Activated CD8-positive, alpha-beta memory T cell treated with anti-CD3 and anti-CD28 coated beads, Interleukin-2, amount 10 ng/mL, durations not matched to agents 7 days and 5 days (primary cell): ENCODE data around the gene KAZN. TPM values are rescaled to one million over a fixed set of nuclear protein-coding genes. Genes with fewer than 3 reads are reported as not detected.

Source experiments
- ATAC-seq: fragments of 150-1000 bp; cut with Tn5 transposase; one replicate; pipeline ENCODE4 v1.10.0; 2021; ENCODE audit warnings: moderate library complexity
- CTCF ChIA-PET: fragments of 350-600 bp; sonication (Branson Sonifier 250); formaldehyde crosslinking; loops from one replicate; lab custom pipeline; 2021; ENCODE audit warnings: antibody characterized with exemption; lab: Charles Lee
- DNase-seq: peaks from one replicate; pipeline ENCODE4 v3.0.0-alpha.2; 2020
- H3K27ac Mint-ChIP-seq: one replicate; pipeline ENCODE4 v1.8.0; 2021; ENCODE audit warnings: mild to moderate bottlenecking, mixed read lengths
- H3K27me3 Mint-ChIP-seq: one replicate; pipeline ENCODE4 v1.8.0; 2021; ENCODE audit warnings: mixed read lengths
- H3K36me3 Mint-ChIP-seq: one replicate; pipeline ENCODE4 v1.8.0; 2021; ENCODE audit warnings: mild to moderate bottlenecking, mixed read lengths
- H3K4me1 Mint-ChIP-seq: one replicate; pipeline ENCODE4 v1.8.0; 2021; ENCODE audit warnings: mixed read lengths
- H3K4me3 Mint-ChIP-seq: one replicate; pipeline ENCODE4 v1.8.0; 2021; ENCODE audit warnings: mild to moderate bottlenecking, moderate library complexity, mixed read lengths
- H3K9me3 Mint-ChIP-seq: one replicate; pipeline ENCODE4 v1.8.0; 2022; ENCODE audit warnings: low read depth, mixed read lengths
- total RNA-seq, 2 experiments: library from RNA; stranded (reverse); gene quantifications; one replicate each; pipeline ENCODE4 v1.2.3, GENCODE V29; 2021

The KAZN gene
- total RNA-seq, 2 experiments from 2014 or later, result 0.12 to 0.15 TPM

DNA sequence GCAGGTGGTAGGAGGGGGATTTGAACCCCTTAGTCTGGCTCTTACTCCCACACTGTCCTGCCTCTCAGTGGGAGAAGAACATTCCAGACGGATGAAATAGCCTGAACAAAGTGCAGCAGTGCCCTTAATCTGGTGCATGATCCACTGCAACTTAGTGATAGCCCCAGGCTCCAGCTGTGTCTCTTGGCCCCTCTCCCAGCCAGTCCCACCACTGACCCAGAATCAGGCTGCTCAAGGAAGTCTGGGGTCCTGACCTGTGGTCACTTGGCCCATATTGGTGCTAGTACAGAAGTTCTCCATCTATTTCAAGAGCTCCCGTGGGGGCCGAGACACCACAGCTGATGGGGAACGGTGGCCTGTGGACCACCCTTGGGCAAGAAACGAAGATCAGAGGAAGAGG is 255.0 kb downstream of the KAZN start:
- CTCF ChIA-PET, result no interaction called here
- DNase-seq (no peak), ATAC-seq (no peak)
- Mint-ChIP-seq H3K4me1 (no peaks in the 10 kb centered on the region), H3K4me3 (no peak overlapping the region), H3K27me3 (no peaks in the 10 kb centered on the region), H3K27ac (no peak overlapping the region), H3K9me3 (no peaks in the 10 kb centered on the region), H3K36me3 (no peaks in the 10 kb centered on the region)

DNA sequence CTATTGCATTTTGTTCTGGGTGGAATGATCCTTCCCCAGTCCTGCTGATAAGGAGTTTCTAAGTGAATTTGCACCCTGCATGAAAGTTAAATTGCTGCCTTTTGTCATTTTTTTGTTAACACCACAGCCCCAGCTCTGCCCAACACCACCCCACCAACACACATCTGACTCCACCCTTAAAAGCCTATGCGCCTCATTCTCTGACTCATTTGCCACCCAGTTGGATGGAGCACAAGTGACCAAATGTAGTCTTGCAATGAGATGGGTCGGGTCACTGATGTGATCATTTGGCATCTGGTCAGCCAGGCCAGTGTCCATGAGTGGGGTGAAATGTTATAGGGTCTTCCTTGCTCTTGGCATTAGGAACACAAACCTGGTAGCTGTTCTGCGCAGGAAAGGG is 256.8 kb downstream of the KAZN start:
- H3K4me3 Mint-ChIP-seq, result no peak overlapping the region
- H3K27ac Mint-ChIP-seq, result no peak overlapping the region
- no peak for ATAC-seq
- no peak for DNase-seq
- CTCF ChIA-PET, result no interaction called here
- H3K36me3 Mint-ChIP-seq, result no peaks in the 10 kb centered on the region
- H3K9me3 Mint-ChIP-seq, result no peaks in the 10 kb centered on the region
- no peaks in the 10 kb centered on the region for H3K27me3 Mint-ChIP-seq
- H3K4me1 Mint-ChIP-seq, result no peaks in the 10 kb centered on the region

DNA sequence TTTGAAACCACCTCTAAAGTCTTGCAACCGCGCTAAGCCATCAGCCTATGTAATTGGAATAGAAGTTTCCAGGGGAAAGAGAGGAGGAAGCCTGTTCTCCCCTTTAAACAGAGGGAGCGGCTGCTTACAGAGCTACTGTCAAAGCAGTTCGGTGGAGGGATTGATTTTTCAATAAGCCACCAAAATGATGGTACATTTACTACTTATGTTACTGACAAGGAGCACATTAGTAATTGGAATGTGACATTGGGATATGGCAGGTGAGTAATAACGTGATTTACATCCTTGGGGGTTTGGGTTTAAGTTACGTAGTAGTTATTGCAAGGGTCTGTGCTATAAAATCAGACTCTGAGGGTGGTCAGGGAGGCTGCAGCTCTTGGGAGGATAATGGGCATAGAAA is 257.3 kb downstream of the KAZN start:
- CTCF ChIA-PET, result no interaction called here
- H3K4me3 Mint-ChIP-seq, result no peak overlapping the region
- no peaks in the 10 kb centered on the region for H3K27me3 Mint-ChIP-seq

DNA sequence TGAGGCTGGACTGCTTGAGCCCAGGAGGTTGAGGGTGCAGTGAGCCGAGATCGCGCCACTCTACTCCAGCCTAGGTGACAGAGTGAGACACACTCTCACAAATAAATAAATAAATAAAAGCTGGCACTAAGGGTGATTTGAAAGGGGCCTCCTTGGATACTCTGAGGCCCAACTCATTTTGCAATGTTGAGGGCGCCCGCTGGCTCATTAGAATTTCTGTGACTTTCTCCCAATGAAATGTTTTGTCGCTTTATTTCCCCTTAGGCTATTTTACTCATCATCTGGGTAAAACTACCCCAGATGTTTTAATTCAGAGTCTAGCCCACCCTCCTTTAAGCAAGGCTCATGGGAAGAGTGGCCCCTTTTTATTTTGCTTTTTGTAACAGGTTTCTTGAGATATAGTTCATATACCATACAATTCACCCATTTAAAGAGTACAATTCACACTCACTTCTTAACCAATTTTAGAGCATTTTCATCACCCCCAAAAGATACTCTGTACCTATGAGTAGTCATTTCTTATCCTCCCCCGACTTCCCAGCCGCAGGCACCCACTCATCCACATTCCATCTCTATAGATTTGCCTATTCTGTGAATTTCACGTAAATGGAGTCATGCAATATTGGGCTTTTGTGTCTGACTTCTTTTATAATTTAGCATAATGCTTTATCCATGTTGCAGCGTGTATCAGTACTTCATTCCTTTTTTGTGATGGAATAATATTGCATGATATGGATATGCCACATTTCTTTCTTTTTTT is 259.1 kb downstream of the KAZN start:
- no peaks in the 10 kb centered on the region for H3K9me3 Mint-ChIP-seq
- no peak for ATAC-seq
- H3K27ac Mint-ChIP-seq, result no peak overlapping the region
- no peaks in the 10 kb centered on the region for H3K27me3 Mint-ChIP-seq
- CTCF ChIA-PET, result no interaction called here
- no peak overlapping the region for H3K4me3 Mint-ChIP-seq
- DNase-seq, result no peak
- no peaks in the 10 kb centered on the region for H3K36me3 Mint-ChIP-seq
- H3K4me1 Mint-ChIP-seq, result no peaks in the 10 kb centered on the region

More for the DNA sequence above, 257.3 kb downstream of the KAZN start:
- H3K36me3 Mint-ChIP-seq, result no peaks in the 10 kb centered on the region
- H3K4me1 Mint-ChIP-seq, result no peaks in the 10 kb centered on the region
- ATAC-seq, result no peak
- no peaks in the 10 kb centered on the region for H3K9me3 Mint-ChIP-seq
- DNase-seq, result no peak
- H3K27ac Mint-ChIP-seq, result no peak overlapping the region

DNA sequence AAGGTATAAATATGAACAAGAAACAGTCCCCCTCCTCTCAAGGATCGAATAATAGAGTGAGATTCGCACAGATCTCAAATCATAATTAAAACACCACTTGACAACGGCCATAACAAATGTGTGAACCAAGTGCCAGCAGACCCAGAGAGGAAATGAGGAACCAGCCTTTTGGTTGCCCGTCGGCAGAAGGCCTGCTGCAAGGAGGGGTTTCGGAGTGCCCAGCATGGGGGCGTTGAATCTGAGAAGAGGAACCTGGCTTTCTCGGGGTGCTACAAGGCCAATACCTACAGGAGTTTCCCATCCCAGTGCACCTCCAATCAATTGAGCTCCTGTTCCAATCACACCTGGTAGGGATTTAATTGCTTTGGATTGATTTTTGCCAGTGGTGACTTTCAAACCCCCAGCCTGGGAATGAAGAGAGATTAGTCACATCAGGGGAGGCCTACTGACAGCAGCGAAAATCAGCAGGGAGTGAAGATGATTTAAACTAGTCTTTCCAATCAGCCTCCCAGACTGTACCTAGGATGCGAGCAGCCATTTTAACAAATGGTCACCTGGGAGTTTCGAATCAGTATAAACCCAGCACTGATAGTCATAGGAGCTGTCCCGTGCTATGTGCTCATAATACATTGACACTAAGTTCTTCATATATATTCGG is 263.8 kb downstream of the KAZN start:
- Mint-ChIP-seq H3K27me3 (no peaks in the 10 kb centered on the region), H3K27ac (no peak overlapping the region), H3K9me3 (no peaks in the 10 kb centered on the region), H3K36me3 (no peaks in the 10 kb centered on the region), H3K4me3 (no peak overlapping the region), H3K4me1 (no peaks in the 10 kb centered on the region)
- CTCF ChIA-PET, result no interaction called here
- DNase-seq (no peak), ATAC-seq (no peak)

DNA sequence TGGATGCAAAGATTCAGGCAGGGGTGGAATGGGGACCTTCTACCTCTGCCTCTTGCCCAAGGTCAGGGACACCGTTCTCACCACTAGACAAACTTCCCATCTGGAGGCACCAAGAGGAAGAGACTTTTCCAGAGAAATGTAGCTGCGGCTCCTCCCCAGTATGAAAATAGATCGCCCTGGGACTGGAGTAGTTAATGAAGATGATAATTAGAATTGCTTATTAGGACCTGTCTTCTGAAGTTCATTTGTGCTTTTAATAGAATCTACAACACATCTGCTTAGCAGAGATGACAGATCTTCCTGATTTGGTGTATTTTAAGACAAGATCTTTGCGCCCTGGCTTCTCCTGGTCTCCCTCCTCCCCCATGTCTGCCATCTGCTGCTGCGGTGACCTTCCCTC is 266.6 kb downstream of the KAZN start:
- Mint-ChIP-seq H3K4me3 (no peak overlapping the region), H3K27ac (no peak overlapping the region), H3K27me3 (no peaks in the 10 kb centered on the region), H3K9me3 (no peaks in the 10 kb centered on the region), H3K4me1 (no peaks in the 10 kb centered on the region), H3K36me3 (no peaks in the 10 kb centered on the region)
- no peak for DNase-seq
- ATAC-seq, result no peak
- CTCF ChIA-PET, result no interaction called here

DNA sequence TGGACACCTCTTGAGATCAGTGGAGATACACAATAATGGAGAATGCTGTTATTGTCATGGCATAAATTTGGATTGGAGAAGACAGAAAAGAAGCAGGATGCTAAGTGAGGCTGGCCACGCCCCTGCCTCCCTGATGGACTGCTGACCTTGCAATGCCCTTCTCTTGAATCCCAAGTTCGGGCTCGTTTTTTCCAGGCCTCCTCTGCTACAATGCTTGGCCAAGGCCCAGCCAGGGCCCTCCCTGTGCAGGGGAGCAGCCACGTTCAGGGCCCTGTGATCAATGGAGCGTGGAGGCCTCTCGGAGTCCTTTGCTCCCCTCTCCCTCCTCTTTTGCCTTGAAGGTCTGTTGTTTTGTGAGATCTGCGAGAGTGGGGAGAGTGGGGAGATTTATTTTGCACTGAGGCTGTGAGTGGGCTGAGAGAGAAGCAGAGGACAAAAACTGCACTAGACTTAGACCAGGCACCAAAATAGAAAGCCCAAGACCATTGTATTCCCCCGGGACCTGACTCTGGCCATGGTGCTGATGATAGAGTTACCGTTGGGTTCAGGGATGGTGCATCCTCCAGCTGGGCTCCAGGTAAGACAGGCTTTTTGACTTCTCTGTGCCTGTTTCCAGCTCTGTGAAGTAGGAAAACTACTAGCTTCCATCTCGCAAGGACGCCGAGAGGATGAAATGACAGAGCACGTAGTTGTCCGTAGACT is 268.6 kb downstream of the KAZN start:
- Mint-ChIP-seq H3K36me3 (no peaks in the 10 kb centered on the region), H3K27me3 (no peaks in the 10 kb centered on the region), H3K27ac (no peak overlapping the region), H3K4me3 (no peak overlapping the region), H3K4me1 (no peaks in the 10 kb centered on the region), H3K9me3 (no peaks in the 10 kb centered on the region)
- CTCF ChIA-PET, result no interaction called here
- ATAC-seq (no peak), DNase-seq (no peak)

DNA sequence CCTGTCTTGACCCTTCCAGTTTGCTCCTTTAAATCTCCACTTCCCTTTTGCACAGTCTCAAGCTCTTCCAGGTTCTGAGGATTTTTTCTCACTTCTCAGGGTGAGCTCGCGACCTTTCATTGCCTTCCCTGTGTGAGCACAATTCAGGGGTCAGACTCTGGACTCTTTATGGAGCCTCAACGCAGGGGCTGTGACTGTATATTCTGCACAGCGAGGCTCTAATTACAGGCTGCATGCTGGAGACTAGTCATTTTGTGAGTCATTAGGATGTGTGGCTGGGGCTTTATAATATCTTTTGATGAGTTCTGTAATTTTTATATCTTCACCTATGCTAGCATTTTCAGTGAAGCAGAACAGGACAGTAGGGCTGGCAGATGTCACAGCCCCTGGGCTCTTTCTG is 270.7 kb downstream of the KAZN start:
- H3K27me3 Mint-ChIP-seq, result no peaks in the 10 kb centered on the region
- H3K27ac Mint-ChIP-seq, result no peak overlapping the region
- CTCF ChIA-PET, result no interaction called here
- H3K4me3 Mint-ChIP-seq, result no peak overlapping the region
- H3K4me1 Mint-ChIP-seq, result no peaks in the 10 kb centered on the region
- ATAC-seq (no peak), DNase-seq (no peak)
- H3K36me3 Mint-ChIP-seq, result no peaks in the 10 kb centered on the region
- no peaks in the 10 kb centered on the region for H3K9me3 Mint-ChIP-seq

DNA sequence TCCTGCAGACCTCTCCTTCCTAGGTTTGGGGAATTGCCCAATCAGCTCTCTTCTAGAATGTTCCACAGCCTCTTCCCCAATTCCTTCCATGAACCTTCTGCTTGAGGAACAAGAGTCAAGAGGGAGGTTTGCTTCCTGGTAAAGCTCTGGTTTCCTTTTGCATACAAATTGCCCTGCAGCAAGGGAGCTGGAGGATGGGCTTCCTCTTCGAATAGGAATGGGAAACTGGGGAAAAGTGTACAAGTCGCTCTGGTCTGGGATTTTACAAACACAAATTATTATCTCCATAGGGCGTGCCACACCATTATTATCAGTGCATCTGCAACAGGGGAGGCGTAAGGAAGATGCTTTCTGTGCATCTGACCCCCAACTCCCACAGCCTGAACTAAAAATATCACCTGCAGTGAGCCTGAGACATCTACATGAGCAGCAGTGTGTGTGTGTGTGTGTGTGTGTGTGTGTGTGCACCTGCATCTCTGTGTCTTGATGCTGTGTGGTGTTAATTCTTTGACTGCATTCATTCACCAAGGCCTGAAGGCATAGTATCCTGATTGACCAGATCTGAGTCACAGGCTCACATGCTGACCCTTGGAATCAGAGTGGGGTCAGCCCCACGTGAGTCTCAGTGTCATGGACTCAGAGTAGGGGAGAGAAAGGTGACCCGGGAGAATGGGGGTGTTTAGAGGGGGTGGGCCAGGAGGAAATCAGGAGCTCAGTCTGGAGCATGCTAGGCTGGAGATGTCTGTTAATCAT is 272.9 kb downstream of the KAZN start:
- no peaks in the 10 kb centered on the region for H3K36me3 Mint-ChIP-seq
- no peak overlapping the region for H3K4me3 Mint-ChIP-seq
- ATAC-seq (no peak), DNase-seq (no peak)
- peaks cover 2% of the 10 kb centered on the region for H3K27me3 Mint-ChIP-seq
- no peaks in the 10 kb centered on the region for H3K9me3 Mint-ChIP-seq
- H3K4me1 Mint-ChIP-seq, result no peaks in the 10 kb centered on the region
- no peak overlapping the region for H3K27ac Mint-ChIP-seq
- CTCF ChIA-PET, result no interaction called here

DNA sequence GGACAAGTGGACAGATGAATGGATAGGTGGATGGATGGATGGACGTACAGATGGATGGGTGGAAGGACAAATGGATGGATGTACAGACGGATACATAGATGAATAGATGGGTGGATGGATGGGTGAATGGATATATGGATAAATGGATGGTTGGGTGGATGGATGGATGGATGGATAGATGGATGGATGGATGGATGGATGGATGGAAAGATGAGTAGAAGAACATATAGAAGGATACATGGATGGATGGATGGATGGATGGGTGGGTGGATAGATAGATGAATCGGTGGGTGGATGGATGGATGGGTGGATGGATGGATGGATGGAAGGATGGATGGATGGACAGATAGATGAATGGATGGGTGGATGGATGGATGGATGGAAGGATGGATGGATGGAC is 274.3 kb downstream of the KAZN start:
- peaks cover 2% of the 10 kb centered on the region for H3K27me3 Mint-ChIP-seq
- H3K27ac Mint-ChIP-seq, result no peak overlapping the region
- H3K9me3 Mint-ChIP-seq, result no peaks in the 10 kb centered on the region
- no peak overlapping the region for H3K4me3 Mint-ChIP-seq
- DNase-seq, result no peak
- no peaks in the 10 kb centered on the region for H3K36me3 Mint-ChIP-seq
- no peak for ATAC-seq
- CTCF ChIA-PET, result no interaction called here
- no peaks in the 10 kb centered on the region for H3K4me1 Mint-ChIP-seq

DNA sequence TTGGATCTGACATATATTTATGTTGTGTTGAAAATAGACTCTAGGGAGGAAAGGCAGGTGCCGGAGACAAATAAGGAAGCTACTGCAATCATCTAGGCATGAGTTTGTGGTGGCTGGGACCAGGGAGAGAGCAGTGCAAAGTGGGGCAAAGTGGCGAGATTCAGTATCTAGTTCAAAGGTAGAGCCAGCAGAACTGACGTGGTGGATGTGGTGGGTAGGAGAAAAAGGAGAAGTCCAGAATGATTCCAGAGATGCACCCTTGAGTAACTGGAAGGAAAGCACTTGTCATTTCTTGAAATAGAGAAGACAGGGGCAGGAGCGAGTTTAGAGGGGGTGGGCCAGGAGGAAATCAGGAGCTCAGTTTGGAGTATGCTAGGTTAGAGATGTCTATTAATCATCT is 275.2 kb downstream of the KAZN start:
- Mint-ChIP-seq H3K9me3 (no peaks in the 10 kb centered on the region), H3K4me3 (no peak overlapping the region), H3K27me3 (peaks cover 2% of the 10 kb centered on the region), H3K36me3 (no peaks in the 10 kb centered on the region), H3K27ac (no peak overlapping the region), H3K4me1 (no peaks in the 10 kb centered on the region)
- CTCF ChIA-PET, result no interaction called here
- ATAC-seq, result no peak
- DNase-seq, result no peak

DNA sequence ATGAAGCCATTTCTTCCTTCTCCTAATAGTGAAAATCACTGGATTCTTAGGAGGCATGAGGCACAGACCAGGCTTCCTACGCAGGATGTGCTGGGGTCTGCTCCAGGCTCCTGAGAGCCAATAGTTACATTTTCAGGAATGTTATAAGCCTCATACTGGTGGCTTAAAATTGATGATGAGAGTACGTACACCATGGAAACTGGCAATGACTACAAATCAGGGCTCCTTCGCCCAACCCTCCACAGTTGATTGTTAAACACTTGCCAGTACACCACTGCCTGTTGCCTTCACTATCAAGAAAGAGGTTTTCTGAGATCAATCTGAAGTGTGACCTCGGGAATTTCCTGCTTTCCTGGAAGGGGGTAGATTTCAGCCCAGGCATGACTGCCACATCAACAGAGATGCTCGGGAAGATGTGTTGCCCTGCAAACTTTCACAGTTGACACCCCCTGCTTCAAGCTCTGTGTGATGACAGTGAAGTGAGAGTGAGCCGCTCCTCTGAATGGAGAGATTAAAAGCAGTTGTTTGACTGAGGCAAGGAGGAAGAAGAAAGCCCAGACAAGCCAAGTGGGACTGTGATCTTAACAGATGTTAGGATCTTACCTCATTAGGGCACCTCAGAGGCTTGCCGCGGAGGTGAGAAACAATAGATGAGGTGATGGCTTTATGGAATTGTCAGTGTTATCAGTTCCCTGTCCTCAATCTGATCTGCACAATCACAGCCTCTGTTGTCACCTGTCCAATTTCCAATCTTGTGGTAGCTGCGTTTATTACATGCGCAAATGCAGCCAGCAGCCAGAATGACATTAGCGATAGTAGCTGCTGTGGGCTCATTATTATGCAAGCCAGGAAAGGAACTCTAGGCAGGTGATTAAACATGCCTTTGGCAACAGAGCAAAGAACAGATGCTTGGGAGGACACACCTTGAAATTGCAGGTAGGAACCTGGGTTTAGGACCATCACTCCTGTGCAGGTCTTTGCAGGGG is 277.3 kb downstream of the KAZN start:
- H3K4me1 Mint-ChIP-seq, result no peaks in the 10 kb centered on the region
- ATAC-seq (no peak), DNase-seq (no peak)
- H3K36me3 Mint-ChIP-seq, result no peaks in the 10 kb centered on the region
- no peaks in the 10 kb centered on the region for H3K9me3 Mint-ChIP-seq
- CTCF ChIA-PET, result no interaction called here
- H3K4me3 Mint-ChIP-seq, result no peak overlapping the region
- H3K27me3 Mint-ChIP-seq, result peaks cover 2% of the 10 kb centered on the region
- H3K27ac Mint-ChIP-seq, result no peak overlapping the region

DNA sequence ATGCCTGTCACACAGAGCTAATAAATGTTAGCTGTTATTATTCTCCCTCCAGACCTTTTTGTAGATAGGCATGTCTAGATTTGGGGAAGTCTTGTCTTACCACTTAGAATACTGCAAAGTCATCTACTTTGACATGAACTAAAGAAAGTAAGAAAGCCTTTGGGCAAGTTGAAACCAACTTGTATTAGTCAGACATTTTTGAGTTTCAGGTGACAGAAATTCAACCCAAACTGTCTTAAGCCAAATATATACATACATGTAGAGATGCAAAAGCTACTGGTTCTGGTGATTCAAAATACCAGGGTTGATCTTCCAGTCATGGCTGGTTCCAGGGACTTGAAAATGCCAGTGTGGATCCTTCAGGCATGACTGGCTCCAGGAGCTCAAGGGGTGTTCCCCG is 278.3 kb downstream of the KAZN start:
- peaks cover 2% of the 10 kb centered on the region for H3K27me3 Mint-ChIP-seq
- CTCF ChIA-PET, result no interaction called here
- H3K4me3 Mint-ChIP-seq, result no peak overlapping the region
- H3K9me3 Mint-ChIP-seq, result no peaks in the 10 kb centered on the region
- DNase-seq (no peak), ATAC-seq (no peak)
- no peak overlapping the region for H3K27ac Mint-ChIP-seq
- H3K36me3 Mint-ChIP-seq, result no peaks in the 10 kb centered on the region
- H3K4me1 Mint-ChIP-seq, result no peaks in the 10 kb centered on the region
